ENCODE data around the gene NR2E1.

NR2E1 gene

DNA sequence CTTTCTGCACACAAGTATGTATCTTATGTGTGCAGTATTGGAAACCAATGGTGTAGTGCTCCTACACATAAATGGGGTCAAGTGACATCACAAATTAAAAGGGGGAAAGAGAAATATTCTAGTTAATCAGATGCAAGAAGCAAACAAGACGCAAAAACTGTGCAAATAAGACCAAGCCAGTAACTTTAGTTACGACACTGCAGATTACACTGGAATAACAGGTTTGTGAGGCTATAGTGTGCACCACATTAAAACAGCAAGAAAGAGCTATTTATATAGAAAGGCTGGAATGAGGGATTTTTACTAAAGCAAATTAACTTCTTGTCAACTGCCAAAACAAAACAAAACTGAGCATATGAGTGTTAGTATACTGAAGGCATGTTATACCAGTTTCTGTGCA is 45.8 kb downstream of the NR2E1 start:
- TF ChIP-seq CTCF (IDR thresholded peaks at IDR 0.05; ENCODE audit: low read depth, low read length, missing control alignments): no peak
- H3K27me3 ChIP-seq (replicated peaks): no peaks in the 10 kb centered on the region
- no peak for DNase-seq
- peaks cover 3% of the 10 kb centered on the region for H3K36me3 ChIP-seq (replicated peaks)
- H3K4me3 ChIP-seq (ENCODE audit: low read depth, low read length): no peak overlapping the region
- no peak overlapping the region for H3K27ac ChIP-seq
- in situ Hi-C loops (cut with HindIII; ENCODE audit: low pct_ligation_motif_present, low sequenced_read_pairs): no loop called here

DNA sequence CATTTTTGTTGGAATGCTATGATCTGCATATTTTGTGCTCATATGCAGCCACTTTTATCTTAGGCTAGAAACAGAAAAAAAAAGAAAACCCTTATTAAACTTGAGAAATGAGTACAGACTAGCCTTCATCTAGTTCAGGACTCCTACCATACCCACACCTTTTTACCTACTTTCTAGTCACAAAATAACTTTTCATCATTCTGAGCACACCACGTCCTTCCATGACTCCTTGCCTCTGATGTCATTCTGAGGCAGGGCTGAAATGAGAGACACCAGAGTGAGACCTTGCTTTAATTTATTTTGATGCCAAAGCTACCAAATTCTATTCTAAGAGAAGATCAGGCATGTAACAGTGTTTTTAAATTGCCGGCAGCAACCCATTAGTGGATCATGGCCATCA is 56.2 kb downstream of the NR2E1 start:
- no peak for DNase-seq
- Histone ChIP-seq H3K27ac (no peak overlapping the region), H3K36me3 (replicated peaks) (peaks cover 5% of the 10 kb centered on the region), H3K4me3 (ENCODE audit: low read depth, low read length) (no peak overlapping the region), H3K27me3 (replicated peaks) (no peaks in the 10 kb centered on the region)
- in situ Hi-C loops (cut with HindIII; ENCODE audit: low pct_ligation_motif_present, low sequenced_read_pairs): no loop called here
- TF ChIP-seq CTCF (IDR thresholded peaks at IDR 0.05; ENCODE audit: low read depth, low read length, missing control alignments): no peak

- no peak for DNase-seq
- H3K4me3 ChIP-seq (ENCODE audit: low read depth, low read length): no peak overlapping the region
- in situ Hi-C loops (cut with HindIII; ENCODE audit: low pct_ligation_motif_present, low sequenced_read_pairs): no loop called here
- peaks cover 5% of the 10 kb centered on the region for H3K36me3 ChIP-seq (replicated peaks)
- H3K27ac ChIP-seq: no peak overlapping the region
- no peak for TF ChIP-seq CTCF (IDR thresholded peaks at IDR 0.05; ENCODE audit: low read depth, low read length, missing control alignments)
- H3K27me3 ChIP-seq (replicated peaks): no peaks in the 10 kb centered on the region
These were observed 56.7 kb downstream of the NR2E1 start for GRCh38 chr6:108222504-108222903.

GRCh38 chr6:108227290-108227689 is 61.5 kb downstream of the NR2E1 start:
- in situ Hi-C loops (cut with HindIII; ENCODE audit: low pct_ligation_motif_present, low sequenced_read_pairs): no loop called here
- H3K27ac ChIP-seq: no peak overlapping the region
- no peak for DNase-seq
- no peaks in the 10 kb centered on the region for H3K36me3 ChIP-seq (replicated peaks)
- no peak overlapping the region for H3K4me3 ChIP-seq (ENCODE audit: low read depth, low read length)
- TF ChIP-seq CTCF (IDR thresholded peaks at IDR 0.05; ENCODE audit: low read depth, low read length, missing control alignments): no peak
- no peaks in the 10 kb centered on the region for H3K27me3 ChIP-seq (replicated peaks)

DNA sequence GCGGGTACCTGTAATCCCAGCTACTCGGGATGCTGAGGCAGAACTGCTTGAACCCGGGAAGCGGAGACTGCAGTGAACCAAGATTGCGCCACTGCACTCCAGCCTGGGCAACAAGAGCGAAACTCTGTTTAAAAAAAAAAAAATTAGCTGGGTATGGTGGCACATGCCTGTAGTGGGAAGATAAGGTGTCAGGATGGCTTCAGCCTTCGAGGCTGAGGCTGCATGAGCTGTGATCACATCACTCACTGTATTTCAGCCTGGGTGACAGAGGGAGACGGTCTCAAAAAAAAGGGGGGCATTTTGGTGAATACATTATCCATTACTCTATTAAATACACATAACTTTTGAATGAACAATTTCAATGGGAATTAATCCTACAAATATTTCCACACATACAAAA is 62.6 kb downstream of the NR2E1 start:
- in situ Hi-C loops (cut with HindIII; ENCODE audit: low pct_ligation_motif_present, low sequenced_read_pairs): no loop called here

More for the DNA sequence above, 62.6 kb downstream of the NR2E1 start:
- Histone ChIP-seq H3K27me3 (replicated peaks) (no peaks in the 10 kb centered on the region), H3K36me3 (replicated peaks) (no peaks in the 10 kb centered on the region), H3K27ac (no peak overlapping the region), H3K4me3 (ENCODE audit: low read depth, low read length) (no peak overlapping the region)
- no peak for DNase-seq
- TF ChIP-seq CTCF (IDR thresholded peaks at IDR 0.05; ENCODE audit: low read depth, low read length, missing control alignments): no peak

Measured in brain microvascular endothelial cell (primary cell).